Mucosa of rectum (tissue), 2 donors: ENCODE data around the gene ARHGEF7.

Experiments used
- H3K27ac ChIP-seq, 2 donors: one replicate each; pipeline ENCODE4 v1.7.0; 2013; ENCODE audit warnings: inconsistent platforms in 2 of 2, low read depth in 2 of 2, low read length in 2 of 2
- H3K27me3 ChIP-seq, 2 donors: one replicate each; pipeline ENCODE4 v1.7.0; 2013; ENCODE audit warnings: low read length in 2 of 2; ENCODE audit not compliant: control insufficient read depth in 2 of 2, insufficient read depth in 2 of 2
- H3K36me3 ChIP-seq, 2 donors: one replicate each; pipeline ENCODE4 v1.7.0; 2013; ENCODE audit warnings: low read length in 2 of 2; ENCODE audit not compliant: control insufficient read depth in 2 of 2, insufficient read depth in 2 of 2
- H3K4me1 ChIP-seq, 2 donors: one replicate each; pipeline ENCODE4 v1.7.0; 2013; ENCODE audit warnings: low read length in 2 of 2, mild to moderate bottlenecking in 1 of 2; ENCODE audit not compliant: control insufficient read depth in 2 of 2, insufficient read depth in 2 of 2
- H3K4me3 ChIP-seq, 2 donors: one replicate each; pipeline ENCODE4 v1.7.0; 2013; ENCODE audit warnings: low read length in 2 of 2
- H3K9ac ChIP-seq, 2 donors: one replicate each; pipeline ENCODE4 v1.7.0; 2013; ENCODE audit warnings: low read length in 2 of 2, low read depth in 1 of 2, mild to moderate bottlenecking in 1 of 2
- H3K9me3 ChIP-seq, 2 donors: one replicate each; pipeline ENCODE4 v1.7.0; 2013; ENCODE audit warnings: low read length in 2 of 2; ENCODE audit not compliant: control insufficient read depth in 2 of 2
- donor health status: healthy.
- donor health status: Normal muscosa, but diverticular disease.

The ARHGEF7 gene

GRCh38 chr13:111099290-111099689 is 15.8 kb upstream of the ARHGEF7 start:
- H3K9ac ChIP-seq, result no peak overlapping the region
- no peak overlapping the region for H3K27ac ChIP-seq
- peaks cover 3 to 8% of the 10 kb centered on the region in 2 donors for H3K27me3 ChIP-seq
- H3K9me3 ChIP-seq, result peaks cover 0 to 3% of the 10 kb centered on the region in 2 donors
- no peak overlapping the region for H3K4me3 ChIP-seq
- H3K4me1 ChIP-seq, result no peaks in the 10 kb centered on the region
- no peaks in the 10 kb centered on the region for H3K36me3 ChIP-seq

GRCh38 chr13:111110054-111110453 is 5.1 kb upstream of the ARHGEF7 start:
- no peaks in the 10 kb centered on the region for H3K36me3 ChIP-seq

DNA sequence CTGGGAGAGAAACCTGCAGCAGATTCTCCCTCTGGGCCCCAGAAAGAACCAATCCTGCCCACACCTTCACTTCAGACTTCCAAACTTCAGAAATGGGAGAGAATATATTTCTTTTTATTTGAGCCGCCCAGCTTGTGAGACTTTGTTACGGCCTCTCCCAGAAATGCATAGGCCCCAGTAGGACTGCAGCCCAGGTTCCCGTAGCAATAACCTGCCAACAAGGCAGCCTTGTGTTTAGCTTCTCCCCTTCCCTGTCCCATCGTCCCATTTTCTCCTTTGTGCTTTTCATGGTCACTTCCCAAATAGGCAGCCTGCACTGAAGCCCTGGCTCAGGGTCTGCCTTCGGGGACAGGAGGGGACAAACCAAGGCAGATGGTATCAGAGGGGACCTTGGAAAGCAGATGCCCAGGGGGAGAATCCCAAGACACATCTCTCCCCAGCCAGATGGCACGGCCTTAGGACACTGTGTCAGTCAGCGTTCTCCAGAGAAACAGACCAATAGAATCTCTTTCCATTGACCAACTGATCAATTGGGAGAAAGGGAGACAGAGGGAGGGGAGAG is 3.7 kb upstream of the ARHGEF7 start:
- no peak overlapping the region for H3K9ac ChIP-seq
- no peak overlapping the region for H3K27ac ChIP-seq
- no peak overlapping the region for H3K4me3 ChIP-seq
- no peaks in the 10 kb centered on the region for H3K9me3 ChIP-seq
- peaks cover 29 to 40% of the 10 kb centered on the region in 2 donors for H3K27me3 ChIP-seq
- H3K36me3 ChIP-seq, result no peaks in the 10 kb centered on the region
- peaks cover 2 to 4% of the 10 kb centered on the region in 2 donors for H3K4me1 ChIP-seq

More at GRCh38 chr13:111110054-111110453, 5.1 kb upstream of the ARHGEF7 start:
- Histone ChIP-seq H3K9me3 (no peaks in the 10 kb centered on the region), H3K4me1 (no peaks in the 10 kb centered on the region), H3K27me3 (peaks cover 27 to 34% of the 10 kb centered on the region in 2 donors), H3K4me3 (no peak overlapping the region), H3K27ac (no peak overlapping the region), H3K9ac (no peak overlapping the region)

- Histone ChIP-seq H3K4me3 (no peak overlapping the region), H3K9ac (no peak overlapping the region), H3K4me1 (peaks cover 2 to 4% of the 10 kb centered on the region in 2 donors), H3K27me3 (peaks cover 33 to 45% of the 10 kb centered on the region in 2 donors), H3K27ac (no peak overlapping the region), H3K9me3 (no peaks in the 10 kb centered on the region), H3K36me3 (no peaks in the 10 kb centered on the region)
Observed at GRCh38 chr13:111112196-111112595, 2.9 kb upstream of the ARHGEF7 start.

- Histone ChIP-seq H3K9me3 (no peaks in the 10 kb centered on the region), H3K4me1 (peaks cover 2 to 4% of the 10 kb centered on the region in 2 donors), H3K9ac (peak overlapping the region in 1 of 2 donors; percentile 47), H3K36me3 (no peaks in the 10 kb centered on the region), H3K27ac (peak overlapping the region in 1 of 2 donors; percentile 23), H3K27me3 (peaks cover 42 to 45% of the 10 kb centered on the region in 2 donors), H3K4me3 (peak overlapping the region; percentile 56 to 75)
Observed at GRCh38 chr13:111114362-111115060, 599 bp upstream of the ARHGEF7 start.

- Histone ChIP-seq H3K9ac (no peak overlapping the region), H3K9me3 (no peaks in the 10 kb centered on the region), H3K4me3 (peak overlapping the region; percentile 37 to 57), H3K27ac (peak overlapping the region in 1 of 2 donors; percentile 16), H3K4me1 (peaks cover 2 to 4% of the 10 kb centered on the region in 2 donors), H3K27me3 (peaks cover 38 to 39% of the 10 kb centered on the region in 2 donors), H3K36me3 (no peaks in the 10 kb centered on the region)
Observed at GRCh38 chr13:111115965-111116521, 933 bp downstream of the ARHGEF7 start.

DNA sequence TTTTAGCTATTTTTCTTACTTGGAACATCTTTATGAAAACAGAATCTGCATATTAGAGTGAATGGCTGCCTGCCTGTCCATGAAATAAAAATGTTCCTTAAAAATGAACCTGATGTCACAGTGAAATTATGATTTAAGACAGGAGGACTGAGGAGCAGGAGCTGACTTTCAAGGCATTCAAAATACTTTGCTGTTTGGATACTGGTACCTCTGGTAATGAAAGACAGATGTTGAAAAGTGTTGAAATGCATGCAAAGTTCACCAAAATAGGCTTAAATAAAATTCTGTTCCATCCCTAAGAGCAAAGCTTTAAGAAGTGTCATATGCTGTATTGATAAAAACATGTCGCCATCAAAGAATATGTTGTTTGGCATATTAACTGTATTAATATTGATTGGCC is 1.7 kb downstream of the ARHGEF7 start:
- Histone ChIP-seq H3K27ac (no peak overlapping the region), H3K4me3 (no peak overlapping the region), H3K9ac (no peak overlapping the region), H3K9me3 (no peaks in the 10 kb centered on the region), H3K4me1 (peaks cover 2 to 4% of the 10 kb centered on the region in 2 donors), H3K27me3 (peaks cover 34 to 38% of the 10 kb centered on the region in 2 donors), H3K36me3 (no peaks in the 10 kb centered on the region)

- Histone ChIP-seq H3K4me3 (no peak overlapping the region), H3K36me3 (no peaks in the 10 kb centered on the region), H3K27ac (no peak overlapping the region), H3K9me3 (no peaks in the 10 kb centered on the region), H3K4me1 (peaks cover 2 to 4% of the 10 kb centered on the region in 2 donors), H3K9ac (no peak overlapping the region), H3K27me3 (peaks cover 30 to 34% of the 10 kb centered on the region in 2 donors)
Observed at GRCh38 chr13:111117289-111117688, 2.2 kb downstream of the ARHGEF7 start.

DNA sequence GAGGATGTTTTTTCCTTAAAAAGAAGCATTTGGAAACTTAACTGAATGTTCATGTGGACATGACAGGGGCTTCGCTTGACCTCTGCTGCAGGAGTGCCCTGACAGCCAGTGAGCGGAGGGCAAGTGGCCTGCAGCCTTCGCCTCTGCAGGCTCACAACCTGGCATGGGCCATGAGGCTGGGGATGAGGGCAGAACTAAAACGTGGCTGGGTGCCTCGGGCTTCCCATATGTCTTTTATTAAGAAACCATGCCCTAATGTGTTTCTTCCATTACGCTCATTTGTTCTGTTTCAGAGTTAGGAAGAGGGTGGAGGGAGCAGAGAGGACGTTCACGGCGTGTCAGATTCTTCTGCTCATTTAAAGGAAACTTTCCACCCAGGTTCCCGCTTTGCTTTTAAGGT is 2.9 kb downstream of the ARHGEF7 start:
- Histone ChIP-seq H3K4me3 (no peak overlapping the region), H3K9ac (no peak overlapping the region), H3K27me3 (peaks cover 23 to 28% of the 10 kb centered on the region in 2 donors), H3K27ac (no peak overlapping the region), H3K36me3 (no peaks in the 10 kb centered on the region), H3K9me3 (no peaks in the 10 kb centered on the region), H3K4me1 (peaks cover 2 to 4% of the 10 kb centered on the region in 2 donors)

GRCh38 chr13:111118898-111119607 is 3.9 kb downstream of the ARHGEF7 start:
- no peaks in the 10 kb centered on the region for H3K9me3 ChIP-seq
- H3K9ac ChIP-seq, result no peak overlapping the region
- H3K27ac ChIP-seq, result no peak overlapping the region
- H3K4me1 ChIP-seq, result peaks cover 2 to 4% of the 10 kb centered on the region in 2 donors
- no peaks in the 10 kb centered on the region for H3K36me3 ChIP-seq
- H3K27me3 ChIP-seq, result peaks cover 13 to 19% of the 10 kb centered on the region in 2 donors
- H3K4me3 ChIP-seq, result no peak overlapping the region
